Superior temporal gyrus (tissue), 1 donor: ENCODE data around the gene CFAP97D1.

ENCODE experiments used
- DNase-seq: peaks from one replicate; pipeline ENCODE4 v3.0.0-alpha.2; 2016; ENCODE audit errors: extremely low spot score

The CFAP97D1 gene

DNA sequence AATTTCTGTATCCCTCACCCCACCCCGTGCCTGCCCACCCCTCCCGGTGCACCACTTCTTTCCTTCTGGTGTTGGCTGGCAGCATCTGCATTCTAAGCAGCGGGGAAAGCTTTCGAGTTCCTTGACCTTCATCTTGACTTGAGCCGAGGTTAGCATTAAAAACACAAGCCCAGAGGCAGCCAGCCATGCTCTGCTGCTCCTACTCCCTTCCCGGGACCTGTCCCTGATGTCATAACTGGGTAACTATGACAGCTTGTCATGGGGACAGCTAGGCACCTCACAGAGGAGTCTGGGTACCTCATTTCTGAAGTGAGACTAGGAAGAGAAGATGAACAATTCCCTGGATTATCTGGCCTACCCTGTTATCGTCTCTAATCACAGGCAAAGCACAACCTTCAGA is at the start of gene CFAP97D1:
Gene CFAP97D1, plus strand, starts transcription at position 301 of the 400 bp plus-strand sequence. Its CDS starts 28 bp downstream, at position 329.
- DNase-seq: no peak

DNA sequence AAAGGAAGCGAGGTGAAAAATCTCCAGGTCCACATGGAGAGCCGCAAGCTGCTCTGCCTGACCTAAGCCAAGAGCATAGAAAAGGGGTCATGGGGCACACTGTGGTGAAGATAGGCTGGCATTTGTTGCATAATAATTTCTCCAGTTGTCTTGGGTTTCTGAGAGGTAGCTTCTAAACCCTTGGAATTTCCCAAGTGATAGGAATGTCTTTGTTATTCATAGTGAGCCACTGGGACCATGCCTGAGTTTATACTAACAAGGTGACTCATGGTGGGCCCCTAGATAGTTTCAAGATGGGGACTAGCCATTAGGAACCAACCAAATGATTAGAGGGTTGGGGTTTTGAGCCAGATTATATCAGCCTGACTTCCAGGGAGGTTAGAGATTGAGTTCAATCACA is 47.3 kb upstream of the CFAP97D1 start:
- no peak for DNase-seq

DNA sequence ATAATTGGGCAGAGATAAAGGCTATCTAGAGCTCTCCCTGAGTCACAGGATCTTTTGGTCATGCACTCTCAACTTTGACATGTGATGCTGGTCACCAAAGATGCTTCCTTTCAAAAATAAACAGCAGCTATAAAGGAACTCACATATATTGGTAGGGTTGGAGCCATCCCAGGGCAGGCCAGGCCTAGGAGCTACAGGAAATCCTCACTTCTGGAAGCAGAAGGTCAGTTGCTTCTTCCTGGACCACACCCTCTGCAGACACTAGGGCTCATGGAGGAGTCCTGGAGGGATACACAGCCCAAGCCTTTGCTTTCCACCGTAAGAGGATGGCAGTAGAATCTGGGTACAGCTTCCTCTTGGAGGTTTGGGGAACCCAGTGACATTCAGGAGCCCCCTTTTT is 46.3 kb upstream of the CFAP97D1 start:
- DNase-seq: no peak

DNA sequence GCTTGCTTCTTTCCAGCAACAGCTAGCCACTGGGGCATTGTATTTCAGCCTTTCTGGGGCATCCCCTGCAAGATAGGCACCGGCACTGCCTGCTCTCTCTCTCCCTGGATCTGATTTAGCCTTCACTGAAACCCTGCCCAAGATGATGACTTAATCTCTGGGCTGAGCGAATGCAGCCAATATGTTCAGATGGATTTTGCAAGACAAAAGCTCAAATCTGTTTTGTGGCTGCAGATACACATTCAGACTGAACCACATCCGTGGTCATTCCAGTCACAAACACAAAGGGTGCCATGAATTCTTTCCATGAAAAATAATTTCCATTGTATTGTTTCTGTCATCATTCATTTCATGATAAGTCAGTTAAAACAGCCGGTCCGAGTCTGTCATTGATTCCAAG is 45.9 kb upstream of the CFAP97D1 start:
- no peak for DNase-seq

DNA sequence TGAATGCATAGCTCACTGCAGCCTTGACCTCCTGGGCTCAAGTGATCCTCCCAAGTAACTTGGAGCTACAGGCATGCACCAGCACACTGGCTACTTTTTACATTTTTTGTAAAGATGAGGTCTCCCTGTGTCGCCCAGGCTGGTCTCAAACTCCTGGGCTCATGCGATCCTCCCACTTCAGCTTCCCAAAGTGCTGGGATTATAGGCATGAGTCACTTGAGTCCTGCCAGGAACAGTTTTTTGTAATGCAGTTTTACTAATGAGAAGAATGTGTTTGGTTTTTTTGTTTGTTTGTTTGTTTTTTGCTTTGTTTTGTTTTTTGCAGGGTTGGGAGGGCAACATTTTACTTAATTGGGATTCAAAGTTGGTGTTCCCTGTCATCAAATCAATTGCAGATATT is 43.8 kb upstream of the CFAP97D1 start:
- DNase-seq: no peak

DNA sequence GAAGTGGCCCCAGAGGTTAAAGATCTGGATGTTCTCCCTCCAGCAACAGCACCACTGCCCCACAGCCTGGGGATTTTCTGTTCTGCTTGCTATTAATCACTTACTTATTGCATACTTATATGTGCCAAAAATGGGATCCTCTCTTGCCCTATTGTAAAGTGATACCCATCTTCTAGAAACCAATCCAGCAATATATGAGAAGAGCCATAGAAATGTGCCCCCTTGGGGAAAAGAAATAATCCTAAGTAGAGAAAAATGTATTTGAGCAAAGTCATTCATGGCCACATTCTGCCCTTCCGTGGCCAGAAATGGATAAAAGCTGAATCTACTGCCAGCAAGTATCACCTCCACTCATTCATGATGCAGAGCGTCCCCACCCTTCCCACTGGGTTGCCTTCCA is 42.5 kb upstream of the CFAP97D1 start:
- no peak for DNase-seq

DNA sequence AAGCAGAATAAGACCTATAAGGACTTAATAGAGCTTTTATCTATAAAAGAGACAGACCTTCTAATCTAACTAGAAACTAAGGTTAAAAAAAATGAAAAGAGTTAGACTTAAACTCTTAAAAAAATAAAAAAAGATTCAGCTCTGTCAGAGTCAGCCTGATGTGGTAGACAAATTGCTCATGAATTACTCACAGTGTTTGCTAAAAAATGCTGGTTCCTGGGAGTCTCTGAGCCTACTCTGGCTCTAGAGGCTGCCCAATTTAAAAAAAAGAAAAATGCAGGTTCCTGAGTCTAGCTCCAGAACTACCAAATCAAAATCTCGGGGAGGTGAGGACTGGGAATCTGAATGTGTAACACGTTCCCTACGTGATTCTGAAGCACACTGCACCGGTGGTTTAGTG is 39.7 kb upstream of the CFAP97D1 start:
- DNase-seq: no peak

DNA sequence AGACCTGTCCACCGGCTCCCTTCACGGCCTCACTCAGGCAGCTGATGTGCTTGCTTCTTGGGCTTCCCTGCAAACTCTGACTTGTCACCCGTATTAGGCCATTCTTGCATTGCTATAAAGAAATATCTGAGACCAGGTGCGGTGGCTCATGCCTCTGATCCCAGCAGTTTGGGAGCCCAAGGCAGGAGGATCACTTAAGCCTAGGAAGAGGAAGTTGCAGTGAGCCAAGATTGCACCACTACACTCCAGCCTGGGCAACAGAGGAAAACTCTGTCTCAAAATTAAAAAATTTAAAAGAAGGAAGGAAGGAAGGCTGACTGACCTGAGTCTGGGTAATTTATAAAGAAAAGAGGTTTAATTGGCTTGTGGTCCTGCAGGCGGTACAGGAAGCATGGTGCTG is 38.6 kb upstream of the CFAP97D1 start:
- no peak for DNase-seq

DNA sequence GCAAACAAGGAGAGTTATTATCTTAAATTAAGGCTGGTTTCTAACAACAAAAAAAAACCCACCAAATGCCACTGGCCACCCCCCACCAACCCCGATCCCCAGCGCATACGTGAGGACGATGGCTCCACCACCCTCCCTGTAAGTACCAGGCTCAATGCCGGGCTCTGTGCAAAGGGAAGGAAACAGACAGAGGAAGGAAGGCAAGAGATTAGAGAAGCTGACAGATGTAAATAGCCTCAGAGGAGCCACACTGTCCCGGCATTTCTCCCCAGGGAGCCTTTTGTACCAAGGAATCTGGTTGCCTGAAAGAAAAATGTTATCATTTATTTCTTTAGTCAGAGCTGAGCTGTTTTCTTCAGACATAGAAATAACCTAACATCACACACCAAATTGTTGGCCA is 34.7 kb upstream of the CFAP97D1 start:
- DNase-seq: no peak

DNA sequence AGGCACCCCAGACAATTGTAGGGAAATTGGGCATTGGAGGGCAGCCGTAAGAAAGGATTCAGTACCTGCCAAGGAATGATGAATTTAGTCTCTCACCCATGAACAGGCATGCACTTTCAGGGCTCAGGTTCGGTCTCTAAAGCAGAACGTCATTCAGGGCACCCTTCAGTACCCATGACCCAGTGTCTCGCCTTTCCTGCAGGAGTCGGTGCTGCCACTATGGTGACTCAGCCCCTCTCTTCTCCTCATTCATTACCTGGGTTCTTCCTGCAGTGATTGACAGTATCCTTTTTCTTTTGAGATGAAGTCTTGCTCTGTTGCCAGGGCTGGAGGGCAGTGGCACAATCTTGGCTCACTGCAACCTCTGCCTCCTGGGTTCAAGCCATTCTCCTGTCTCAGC is 30.1 kb upstream of the CFAP97D1 start:
- DNase-seq: no peak

DNA sequence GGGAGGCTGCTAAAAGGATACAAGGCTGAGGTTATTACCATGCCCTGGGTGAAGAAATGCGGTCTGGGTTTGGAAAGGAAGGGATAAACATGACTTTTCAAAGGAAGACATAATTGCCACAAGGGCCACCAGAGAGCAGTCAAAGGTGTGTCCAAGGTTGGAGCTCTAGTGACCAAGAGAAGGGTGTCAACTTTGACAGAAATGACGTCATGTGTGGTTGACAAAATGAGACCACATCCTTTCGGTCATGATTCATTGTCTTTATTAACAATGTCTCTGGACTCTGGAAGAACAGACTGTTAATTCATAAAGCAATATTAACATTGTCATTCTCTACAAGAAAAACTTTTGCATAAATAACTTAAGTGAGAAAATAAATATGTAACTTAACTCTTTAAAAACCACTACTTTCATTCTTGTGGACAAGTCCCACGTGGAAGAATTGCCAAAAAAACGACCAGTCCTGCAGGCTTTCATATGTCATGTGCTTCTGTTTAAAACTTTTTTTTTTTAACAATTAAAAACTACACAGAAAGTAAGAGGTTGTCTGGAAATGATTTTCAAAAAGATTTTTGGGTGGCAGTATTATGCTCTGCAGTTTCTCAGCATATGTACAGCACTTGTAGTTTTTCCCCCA is 26.6 kb upstream of the CFAP97D1 start:
- no peak for DNase-seq

DNA sequence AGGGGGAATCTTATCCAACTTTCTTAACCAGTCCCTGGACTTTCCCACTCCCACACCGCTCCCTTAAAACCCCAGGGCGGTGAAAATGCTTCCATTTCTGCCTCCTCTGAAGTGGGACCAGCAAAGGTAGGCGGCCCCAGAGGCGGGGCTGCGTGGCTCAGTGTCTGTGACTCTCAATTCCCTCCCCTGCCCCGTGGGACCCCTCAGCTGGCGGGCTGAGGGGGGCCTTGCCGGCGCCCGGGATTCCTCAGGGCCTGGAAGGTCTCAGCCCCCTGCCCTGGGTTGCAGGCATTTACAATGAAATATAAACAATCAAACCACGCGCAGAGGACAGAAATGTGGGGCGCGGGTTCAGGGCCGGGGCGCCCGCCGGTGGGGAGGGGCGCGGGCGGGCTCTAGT is 25.3 kb upstream of the CFAP97D1 start:
- DNase-seq: no peak

DNA sequence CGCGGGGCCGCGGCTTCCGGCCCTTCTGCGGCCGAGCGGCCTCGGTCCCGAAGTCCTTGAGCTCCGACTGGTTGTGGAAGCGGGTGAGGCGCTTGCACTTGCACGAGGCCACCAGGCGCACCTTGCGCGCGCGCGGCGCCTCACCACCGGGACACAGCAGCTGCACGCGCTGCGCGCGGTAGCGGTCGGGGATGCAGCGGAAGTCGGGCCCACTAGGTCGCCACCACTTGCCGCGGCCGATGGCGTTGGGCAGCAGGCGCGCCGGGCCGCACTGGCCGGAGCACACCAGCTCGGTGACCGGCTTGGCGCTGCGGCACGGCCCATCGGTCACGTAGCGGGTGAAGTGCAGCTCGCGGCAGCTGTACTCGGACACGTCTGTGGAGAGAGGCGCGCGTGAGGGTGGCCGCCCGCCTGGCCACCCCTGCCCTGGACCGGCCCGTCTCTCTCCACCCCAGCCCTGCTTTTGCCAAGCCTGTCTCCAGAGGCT is 24.8 kb upstream of the CFAP97D1 start:
- DNase-seq: no peak

DNA sequence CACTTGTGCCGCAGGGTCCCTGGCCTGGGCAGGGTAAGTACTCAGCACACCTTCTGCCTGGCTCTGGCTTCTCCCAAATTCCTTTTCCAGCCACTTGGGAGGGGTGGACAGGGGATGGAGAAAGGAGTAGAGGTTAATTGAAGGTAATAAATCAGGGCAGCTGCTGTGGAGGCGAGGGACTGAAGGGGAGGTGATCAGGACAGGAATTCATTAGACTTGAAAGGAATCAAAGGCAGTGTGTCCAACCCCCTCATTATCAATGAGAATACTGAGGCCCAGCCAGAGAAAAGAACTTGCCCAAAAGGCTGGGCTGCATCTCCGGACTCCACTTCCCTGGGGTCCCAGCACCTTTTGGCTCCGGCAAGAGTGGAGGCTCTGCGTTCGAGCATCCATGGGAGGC is 24.0 kb upstream of the CFAP97D1 start:
- DNase-seq: no peak

DNA sequence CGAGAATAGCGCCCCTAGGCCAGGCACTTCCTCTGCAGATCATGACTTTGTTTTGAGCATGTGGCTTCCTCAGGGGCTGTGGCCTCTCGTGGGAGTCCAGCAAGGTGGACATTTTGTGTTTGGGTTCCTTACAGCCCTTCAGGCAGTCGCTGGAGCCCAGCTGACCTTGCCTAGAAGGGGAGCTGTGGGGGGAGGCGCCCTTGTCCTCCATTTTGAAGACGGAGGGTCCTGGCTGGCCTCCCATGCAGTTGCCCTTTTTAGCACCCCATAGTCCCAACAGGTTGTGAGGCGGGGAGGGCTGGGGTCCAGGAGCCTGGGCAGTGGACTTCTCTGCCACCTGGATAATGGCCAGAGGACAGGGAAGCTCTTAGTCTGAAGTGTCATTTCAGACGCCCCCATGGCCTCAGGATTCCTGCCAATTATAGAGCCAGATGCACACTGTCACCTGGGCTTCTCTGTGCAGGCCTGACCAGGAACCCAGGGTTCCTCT is 23.0 kb upstream of the CFAP97D1 start:
- no peak for DNase-seq

DNA sequence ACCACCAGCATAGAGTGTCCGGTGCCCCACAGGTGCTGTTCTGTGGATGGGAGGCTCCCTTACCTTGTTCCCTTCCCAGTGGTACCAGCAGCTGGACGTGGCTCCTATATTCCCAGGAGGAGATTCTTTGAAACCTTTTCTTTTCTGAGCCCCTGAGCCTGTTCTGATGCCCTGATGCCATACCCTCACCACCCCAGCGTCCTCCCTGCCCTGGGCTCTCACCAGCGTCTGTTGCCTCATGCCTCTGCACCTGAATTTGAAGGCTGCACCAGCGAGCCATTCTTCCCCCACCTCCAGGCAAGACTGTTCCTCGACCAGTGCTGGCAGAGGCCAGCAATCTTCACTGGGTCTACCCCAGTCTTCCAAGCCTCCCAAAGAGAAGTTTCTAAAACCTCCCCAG is 22.1 kb upstream of the CFAP97D1 start:
- DNase-seq: no peak

DNA sequence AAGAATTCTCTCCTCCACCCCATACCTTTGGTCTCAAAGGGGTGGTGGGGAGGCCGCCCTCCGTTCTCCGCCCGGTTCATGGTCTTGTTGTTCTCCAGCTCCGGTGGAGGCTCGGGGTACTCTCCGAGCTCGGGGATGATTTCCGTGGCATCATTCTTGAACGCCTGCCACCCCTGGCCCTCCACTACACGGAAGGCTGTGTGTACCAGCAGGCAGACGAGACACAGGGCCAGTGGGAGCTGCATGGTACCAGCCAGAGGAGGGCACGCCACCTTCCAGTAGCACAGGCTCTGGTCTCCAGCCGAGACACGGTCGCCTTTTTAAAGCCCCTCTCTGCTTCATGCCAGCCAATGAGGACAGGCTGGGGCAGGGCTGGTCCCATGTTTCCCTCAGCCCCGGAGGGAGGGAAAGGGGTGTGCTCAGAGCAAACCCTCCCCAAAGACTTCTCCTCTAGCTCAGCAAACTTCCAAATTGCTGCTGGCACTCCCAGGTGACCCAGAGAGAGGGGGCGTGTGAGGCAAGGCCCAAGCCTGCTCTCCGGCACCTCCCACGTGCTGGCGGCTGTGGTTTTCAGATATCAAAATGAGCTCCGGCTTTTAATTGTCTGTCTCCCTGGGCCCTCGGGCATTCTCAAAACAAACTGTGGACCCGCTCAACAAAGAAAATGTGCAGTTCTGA is 21.6 kb upstream of the CFAP97D1 start, which contains the start of gene SOST:
Gene SOST, minus strand, starts transcription at position 295 of the 678 bp plus-strand sequence. Its CDS starts 50 bp downstream, at position 245.
- DNase-seq: no peak

DNA sequence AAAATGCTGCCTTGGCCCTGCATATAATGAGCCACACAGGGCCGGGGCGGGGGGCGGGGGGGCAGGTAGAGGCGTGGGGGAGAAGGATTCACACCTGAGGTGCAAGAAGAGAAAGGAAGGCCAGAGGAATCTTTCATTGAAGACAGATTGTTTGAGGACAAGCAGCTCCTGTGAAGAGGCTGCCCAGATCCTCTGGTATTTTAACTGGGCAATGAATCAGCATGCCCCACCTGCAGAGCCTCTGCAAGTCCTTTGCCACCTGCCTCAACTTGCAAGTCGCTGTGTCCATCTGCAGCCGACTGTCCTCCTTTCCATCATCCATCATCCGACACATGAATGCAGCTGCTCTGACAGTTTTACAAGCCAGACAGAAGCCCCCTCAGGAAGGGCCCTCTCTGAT is 20.4 kb upstream of the CFAP97D1 start:
- DNase-seq: no peak

DNA sequence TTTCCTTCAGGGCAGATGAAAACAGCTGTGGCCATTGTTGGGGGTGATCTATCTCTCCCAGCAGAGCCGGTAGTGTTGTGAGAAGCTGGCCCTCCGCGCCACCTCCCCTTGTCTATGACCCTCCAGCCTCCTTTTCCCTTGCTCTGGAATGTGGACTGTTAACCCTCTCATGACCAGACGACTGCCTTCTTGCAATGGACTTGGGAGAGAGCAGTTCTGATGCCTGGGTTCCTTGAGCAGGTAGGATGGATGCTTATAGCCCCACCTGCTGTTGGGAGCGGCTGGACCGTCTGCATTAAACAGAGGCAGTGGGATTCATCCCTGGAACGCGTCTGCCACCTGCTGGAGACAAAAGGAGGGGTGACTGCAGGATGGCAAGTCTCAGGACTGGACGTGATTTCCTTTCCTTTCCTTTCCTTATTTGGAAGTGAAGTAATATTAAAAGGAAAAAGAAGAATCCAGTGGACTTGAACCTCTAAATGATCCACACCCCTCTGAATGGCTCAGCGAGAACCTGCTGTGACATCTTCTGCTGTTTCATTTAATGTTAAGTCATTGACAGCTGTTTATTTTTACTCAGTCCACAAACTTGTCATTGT is 19.9 kb upstream of the CFAP97D1 start:
- DNase-seq: peak; percentile 94

DNA sequence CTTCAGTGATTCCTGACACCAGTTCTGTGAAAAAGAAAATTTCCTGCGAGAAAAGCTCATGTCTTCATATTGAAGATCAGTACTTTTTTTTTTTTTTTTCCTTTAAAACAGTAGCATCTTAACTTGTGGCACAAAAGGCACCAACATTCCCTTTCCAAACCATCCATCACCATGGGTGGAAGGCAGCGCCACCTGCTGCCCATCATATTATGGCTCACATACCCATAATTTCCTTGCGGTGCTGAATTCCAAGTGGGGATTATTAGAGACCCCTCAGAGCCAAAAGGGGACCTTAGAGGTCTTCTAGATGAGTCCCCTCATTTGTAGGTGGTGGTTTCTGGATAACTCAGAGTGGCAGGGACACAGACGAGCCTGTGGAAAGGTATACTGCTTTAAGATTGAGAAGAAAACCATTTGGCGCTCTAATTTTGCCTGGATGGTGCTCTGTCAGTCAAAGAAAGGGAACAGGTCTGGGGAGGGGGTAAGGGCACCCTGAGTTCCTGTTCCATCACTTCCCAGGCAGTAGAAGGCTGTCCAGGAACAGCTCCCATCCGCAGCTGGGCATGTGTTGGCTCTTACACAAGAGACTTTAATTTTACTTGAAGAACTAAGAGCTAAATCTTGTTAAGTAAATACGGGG is 13.7 kb upstream of the CFAP97D1 start:
- peak; percentile 85 for DNase-seq

DNA sequence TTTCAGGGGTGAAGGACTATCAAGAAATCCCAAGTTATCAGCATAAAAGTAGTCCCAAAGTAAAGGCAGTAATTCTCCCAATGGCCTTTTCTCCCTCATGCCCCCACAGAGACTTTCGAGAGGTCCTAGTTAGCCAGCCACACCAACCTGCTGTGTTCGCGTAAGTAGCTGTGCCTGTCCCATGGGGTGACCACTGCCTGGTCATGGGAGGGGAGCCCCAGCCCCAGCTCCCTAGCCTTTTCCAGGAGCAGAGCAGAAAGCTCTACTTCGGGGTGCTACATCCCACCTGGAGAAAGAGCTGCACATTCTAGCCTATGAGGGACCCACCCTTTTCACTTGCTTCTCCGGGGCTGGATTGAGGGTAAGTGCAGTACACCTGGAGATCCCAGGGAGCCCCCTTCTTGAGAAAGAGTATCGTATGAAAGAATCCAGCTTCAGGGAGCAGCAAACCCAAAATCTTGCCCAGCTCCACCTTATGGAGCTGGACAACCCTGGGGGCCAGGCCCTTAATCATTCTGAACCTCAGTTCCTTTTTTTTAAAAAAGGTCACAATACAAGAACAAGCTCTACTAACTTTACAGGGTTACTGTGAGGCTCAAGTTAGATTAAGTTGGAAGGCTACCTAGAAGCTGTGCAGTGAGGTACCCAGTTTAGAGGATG is 13.1 kb upstream of the CFAP97D1 start:
- DNase-seq: no peak

DNA sequence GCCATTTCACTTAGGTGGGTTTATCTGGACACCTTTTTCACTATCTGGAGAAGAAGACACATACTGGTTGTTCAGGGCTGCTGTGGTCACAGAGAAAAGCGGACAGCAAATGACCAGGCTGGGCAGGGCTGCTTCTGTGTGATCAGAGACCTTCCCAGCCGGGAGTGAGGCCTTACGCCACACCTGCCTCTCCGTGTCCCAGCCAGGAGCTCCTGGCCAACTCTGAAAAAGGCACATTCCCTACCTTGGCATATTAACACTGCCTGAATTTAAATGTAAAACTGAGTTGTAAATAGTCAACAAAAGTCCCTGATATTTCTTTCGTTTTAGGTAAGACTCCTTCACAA is 12.5 kb upstream of the CFAP97D1 start:
- DNase-seq: no peak
